PC-9 (cell line): Measurements from ENCODE around the gene SCAF1. TPM values are rescaled to one million over a fixed set of nuclear protein-coding genes. Genes with fewer than 3 reads are reported as not detected.

Source experiments
- BruUV-seq: library from RNA; stranded (reverse); fragments of 400-500 nt; replicated peaks from 2 replicates; lab custom pipeline; 2021; lab: Mats Ljungman, UMichigan
- CTCF ChIA-PET: fragments of 300-600 bp; sonication (Branson Sonifier 250); formaldehyde crosslinking; loops from one replicate; lab custom pipeline; 2022; ENCODE audit warnings: antibody characterized with exemption; lab: Charles Lee
- POLR2A ChIA-PET: fragments of 300-600 bp; sonication (Branson Sonifier 250); formaldehyde crosslinking; loops from one replicate; lab custom pipeline; 2022; ENCODE audit warnings: antibody characterized with exemption; ENCODE audit not compliant: unreplicated experiment; lab: Charles Lee
- DNase-seq, 2 experiments: peaks; one replicate each; pipeline versions ENCODE4 v3.0.0 to v3.0.0-alpha.2; 2015 to 2022; ENCODE audit warnings: mixed read lengths in 1 of 2
- H2AFZ ChIP-seq: fragments of 200-600 bp; sonication (generic); 2 replicates; pipeline ENCODE4 v1.8.1; 2017; ENCODE audit warnings: antibody characterized with exemption
- H3F3A ChIP-seq: fragments of 200-600 bp; sonication (generic); 2 replicates; pipeline ENCODE4 v1.8.1; 2017; ENCODE audit warnings: antibody characterized with exemption, mild to moderate bottlenecking, low read depth; ENCODE audit not compliant: insufficient read depth
- H3K27ac ChIP-seq: fragments of 200-600 bp; sonication (generic); 2 replicates; pipeline ENCODE4 v1.6.1; 2016; ENCODE audit warnings: mixed run types
- H3K27me3 ChIP-seq: fragments of 200-600 bp; sonication (generic); 2 replicates; pipeline ENCODE4 v1.6.1; 2016; ENCODE audit warnings: low read depth, mixed run types; ENCODE audit not compliant: insufficient read depth
- H3K36me3 ChIP-seq: fragments of 200-600 bp; sonication (generic); 2 replicates; pipeline ENCODE4 v1.6.1; 2016; ENCODE audit warnings: low read depth, mixed run types
- H3K4me1 ChIP-seq: fragments of 200-600 bp; sonication (generic); replicated peaks from 2 replicates; pipeline ENCODE4 v1.6.1; 2016; ENCODE audit warnings: mixed run types; ENCODE audit not compliant: insufficient read depth
- H3K4me2 ChIP-seq: fragments of 200-600 bp; sonication (generic); 2 replicates; pipeline ENCODE4 v1.6.1; 2017; ENCODE audit warnings: mixed run types
- H3K4me3 ChIP-seq: fragments of 200-600 bp; sonication (generic); 2 replicates; pipeline ENCODE4 v1.6.1; 2016; ENCODE audit warnings: mixed run types
- H3K79me2 ChIP-seq: fragments of 200-600 bp; sonication (generic); 2 replicates; pipeline ENCODE4 v1.6.1; 2017; ENCODE audit warnings: low read depth, mixed run types
- H3K9me2 ChIP-seq: fragments of 200-600 bp; sonication (generic); 2 replicates; pipeline ENCODE4 v1.8.1; 2017; ENCODE audit warnings: mild to moderate bottlenecking; ENCODE audit not compliant: insufficient read depth
- H3K9me3 ChIP-seq: fragments of 200-600 bp; sonication (generic); 2 replicates; pipeline ENCODE4 v1.8.1; 2016; ENCODE audit warnings: low read depth; ENCODE audit not compliant: insufficient read depth
- H4K20me1 ChIP-seq: fragments of 200-600 bp; sonication (generic); 2 replicates; pipeline ENCODE4 v1.8.1; 2017; ENCODE audit not compliant: insufficient read depth
- CTCF ChIP-seq: fragments of 200-600 bp; sonication (generic); conservative IDR thresholded peaks from 2 replicates; pipeline ENCODE4 v1.6.1; 2017; ENCODE audit warnings: mixed run types, antibody characterized with exemption, mild to moderate bottlenecking, moderate library complexity
- EZH2 ChIP-seq: fragments of 200-600 bp; sonication (generic); IDR thresholded peaks from 2 replicates; pipeline ENCODE4 v1.8.0; 2017; ENCODE audit warnings: antibody characterized with exemption, low read depth
- intact Hi-C: fragments of 100-400 bp; cut with micrococcal nuclease; formaldehyde crosslinking; loops from one replicate; pipeline ENCODE4 v1.10.0; 2022; ENCODE audit not compliant: unreplicated experiment
- total RNA-seq: library from RNA; stranded (reverse); gene quantifications from 2 replicates; pipeline ENCODE4 v1.2.3, GENCODE V29; 2021

Gene SCAF1
- total RNA-seq, 1 experiment from 2014 or later = 91.3 TPM

- Histone ChIP-seq H3K9me3 (no peaks in the 10 kb centered on the region), H3K4me1 (peaks cover 21% of the 10 kb centered on the region), H3K27me3 (no peaks in the 10 kb centered on the region), H3K79me2 (peaks cover 68% of the 10 kb centered on the region), H3K27ac (no peak overlapping the region), H2AFZ (no peak overlapping the region), H3F3A (peaks cover 65% of the 10 kb centered on the region), H3K4me2 (peak overlapping the region; percentile 97), H3K4me3 (peak overlapping the region; percentile 99), H4K20me1 (peaks cover 65% of the 10 kb centered on the region), H3K36me3 (peaks cover 29% of the 10 kb centered on the region), H3K9me2 (no peaks in the 10 kb centered on the region)
- peak in 1 of 2 experiments; percentile 55 for DNase-seq
- ChIA-PET CTCF (interaction anchor here (0.6 to 0.7 kb wide), 4 partner anchors 21 to 188 kb away, joined by 7 to 17 read pairs (median 8); partner anchors contain the start of gene PNKP), POLR2A (interaction anchor here (0.6 to 0.7 kb wide), 2 partner anchors 223 to 275 kb away, joined by 3 read pairs; no protein-coding TSS in a partner anchor)
- intact Hi-C loops = loop anchor here (1.0 to 5.0 kb wide), 4 partner anchors 88 to 287 kb away; partner anchors contain the start of gene AP2A1
- TF ChIP-seq EZH2 (no peak), CTCF (0 out of 2 replicates have a peak, but pooled peaks have one; percentile 9)
- BruUV-seq = no TSS peak
These were observed 37.2 kb downstream of the SCAF1 start for GRCh38 chr19:49678985-49679770.

- Histone ChIP-seq H2AFZ (no peak overlapping the region), H3K9me3 (no peaks in the 10 kb centered on the region), H3K27me3 (no peaks in the 10 kb centered on the region), H3K4me3 (no peak overlapping the region), H3K9me2 (no peaks in the 10 kb centered on the region), H3K36me3 (peaks cover 34% of the 10 kb centered on the region), H3F3A (peaks cover 65% of the 10 kb centered on the region), H3K27ac (no peak overlapping the region), H3K4me2 (peak overlapping the region; percentile 97; the same call in 1 of the 2 replicates), H3K4me1 (peaks cover 21% of the 10 kb centered on the region), H4K20me1 (peaks cover 72% of the 10 kb centered on the region), H3K79me2 (peaks cover 69% of the 10 kb centered on the region)
- BruUV-seq = no TSS peak
- intact Hi-C loops = loop anchor here (5.0 kb wide), 2 partner anchors 87 to 288 kb away; partner anchors contain the start of gene AP2A1
- ChIA-PET CTCF (interaction anchor here (0.6 kb wide), 2 partner anchors 64 to 177 kb away, joined by 10 to 17 read pairs; no protein-coding TSS in a partner anchor), POLR2A (interaction anchor here (0.6 kb wide), 1 partner anchor 223 kb away, joined by 3 read pairs; no protein-coding TSS in a partner anchor)
- TF ChIP-seq CTCF (no peak), EZH2 (no peak)
- DNase-seq = no peak
These were observed 37.9 kb downstream of the SCAF1 start for GRCh38 chr19:49679771-49680413.
